HG02763 (cell line): ENCODE measurements around the gene SLC9A3.
"Not testable (repeated sequence)": the region's sequence is repeated elsewhere in the genome, so short reads cannot be mapped to it uniquely, and the experiment has no call there.

ENCODE experiments used
- ATAC-seq: cut with Tn5 transposase; IDR thresholded peaks from one replicate; pipeline ENCODE4 v1.9.1; 2021; ENCODE audit warnings: mild to moderate bottlenecking, moderate library complexity; ENCODE audit not compliant: unreplicated experiment

SLC9A3 gene

GRCh38 chr5:492314-492893 is 31.8 kb downstream of the SLC9A3 start:
- ATAC-seq: no peak

GRCh38 chr5:491856-492155 is 32.4 kb downstream of the SLC9A3 start:
- ATAC-seq: no peak

GRCh38 chr5:491119-491855 is 33.0 kb downstream of the SLC9A3 start:
- no peak for ATAC-seq

GRCh38 chr5:490116-491106 is 33.8 kb downstream of the SLC9A3 start:
- ATAC-seq: no peak

- ATAC-seq: no peak
Measured at GRCh38 chr5:489689-490080, 34.6 kb downstream of the SLC9A3 start.

- no peak for ATAC-seq
Measured at GRCh38 chr5:488744-489688, 35.2 kb downstream of the SLC9A3 start.

- no peak for ATAC-seq
Measured at GRCh38 chr5:488241-488640, 36.0 kb downstream of the SLC9A3 start.

- not testable (repeated sequence) for ATAC-seq
Measured at GRCh38 chr5:486597-486996, 37.7 kb downstream of the SLC9A3 start.

- no peak for ATAC-seq
Measured at GRCh38 chr5:485946-486491, 38.2 kb downstream of the SLC9A3 start.

- no peak for ATAC-seq
Measured at GRCh38 chr5:485113-485945, 38.9 kb downstream of the SLC9A3 start.

- ATAC-seq: no peak
Measured at GRCh38 chr5:484556-484955, 39.7 kb downstream of the SLC9A3 start.

GRCh38 chr5:483434-484140 is 40.7 kb downstream of the SLC9A3 start:
- ATAC-seq: no peak

GRCh38 chr5:483011-483410 is 41.2 kb downstream of the SLC9A3 start:
- ATAC-seq: no peak

GRCh38 chr5:482506-482905 is 41.7 kb downstream of the SLC9A3 start:
- ATAC-seq: no peak

- no peak for ATAC-seq
Measured at GRCh38 chr5:482021-482420, 42.2 kb downstream of the SLC9A3 start.

- no peak for ATAC-seq
Measured at GRCh38 chr5:481347-481746, 42.9 kb downstream of the SLC9A3 start.

- ATAC-seq: no peak
Measured at GRCh38 chr5:479566-480319, 44.5 kb downstream of the SLC9A3 start.

GRCh38 chr5:478982-479535 is 45.2 kb downstream of the SLC9A3 start:
- no peak for ATAC-seq
